Stimulated activated CD4-positive, alpha-beta T cell treated with anti-CD3 and anti-CD28 coated beads, Interleukin-1b, Interleukin-23, amount 100 ng/mL, for 1 hour (primary cell): ENCODE results near the gene AKR1C1.
"Not testable (repeated sequence)": the region's sequence is repeated elsewhere in the genome, so short reads cannot be mapped to it uniquely, and the experiment has no call there.

Source experiments
- DNase-seq, 2 donors: peaks; one replicate each; pipeline ENCODE4 v3.0.0-alpha.2; 2020; ENCODE audit warnings: low read depth in 2 of 2

AKR1C1 gene

GRCh38 chr10:5018134-5018533 is 54.9 kb downstream of the AKR1C1 start:
- DNase-seq = no peak

GRCh38 chr10:5018671-5019277 is 55.6 kb downstream of the AKR1C1 start:
- DNase-seq = not testable (repeated sequence)

- not testable (repeated sequence) for DNase-seq
These were observed 56.8 kb downstream of the AKR1C1 start for GRCh38 chr10:5019770-5020612.

- DNase-seq = not testable (repeated sequence)
These were observed 58.5 kb downstream of the AKR1C1 start for GRCh38 chr10:5021624-5022290.

GRCh38 chr10:5023177-5023805 is 60.1 kb downstream of the AKR1C1 start:
- DNase-seq = no peak

GRCh38 chr10:5025461-5025881 is 62.3 kb downstream of the AKR1C1 start:
- DNase-seq = not testable (repeated sequence)

- no peak for DNase-seq
These were observed 67.8 kb downstream of the AKR1C1 start for GRCh38 chr10:5030989-5031388.

GRCh38 chr10:5031588-5031987 is 68.4 kb downstream of the AKR1C1 start:
- DNase-seq = not testable (repeated sequence)

- DNase-seq = not testable (repeated sequence)
These were observed 69.2 kb downstream of the AKR1C1 start for GRCh38 chr10:5032444-5032843.
